ENCODE data around the gene BDKRB1.
"Not testable (repeated sequence)": the region's sequence is repeated elsewhere in the genome, so short reads cannot be mapped to it uniquely, and the experiment has no call there.

BDKRB1 gene

GRCh38 chr14:96235426-96235825 is 20.6 kb upstream of the BDKRB1 start:
- no peak for DNase-seq

- DNase-seq = no peak
Observed at GRCh38 chr14:96237641-96238040, 18.4 kb upstream of the BDKRB1 start.

- no peak for DNase-seq
Observed at GRCh38 chr14:96238676-96239265, 17.2 kb upstream of the BDKRB1 start.

- no peak for DNase-seq
Observed at GRCh38 chr14:96239711-96240141, 16.3 kb upstream of the BDKRB1 start.

- no peak for DNase-seq
Observed at GRCh38 chr14:96240641-96241040, 15.4 kb upstream of the BDKRB1 start.

- DNase-seq = no peak
Observed at GRCh38 chr14:96242126-96242525, 13.9 kb upstream of the BDKRB1 start.

GRCh38 chr14:96243785-96244184 is 12.2 kb upstream of the BDKRB1 start:
- no peak for DNase-seq

- not testable (repeated sequence) for DNase-seq
Observed at GRCh38 chr14:96245074-96245473, 10.9 kb upstream of the BDKRB1 start.

GRCh38 chr14:96245710-96246538 is 10.1 kb upstream of the BDKRB1 start:
- no peak for DNase-seq

GRCh38 chr14:96246539-96246847 is 9.5 kb upstream of the BDKRB1 start:
- no peak for DNase-seq

GRCh38 chr14:96247031-96247430 is 9.0 kb upstream of the BDKRB1 start:
- no peak for DNase-seq

GRCh38 chr14:96249029-96249428 is 7.0 kb upstream of the BDKRB1 start:
- no peak for DNase-seq

GRCh38 chr14:96250485-96250884 is 5.5 kb upstream of the BDKRB1 start:
- no peak for DNase-seq

GRCh38 chr14:96251656-96252155 is 4.3 kb upstream of the BDKRB1 start:
- no peak for DNase-seq

- no peak for DNase-seq
Observed at GRCh38 chr14:96252323-96252998, 3.5 kb upstream of the BDKRB1 start.

GRCh38 chr14:96252999-96253539 is 2.9 kb upstream of the BDKRB1 start:
- DNase-seq = no peak

GRCh38 chr14:96254687-96255086 is 1.3 kb upstream of the BDKRB1 start:
- DNase-seq = no peak

- DNase-seq = no peak
Observed at GRCh38 chr14:96256407-96256806, 397 bp downstream of the BDKRB1 start.

- no peak for DNase-seq
Observed at GRCh38 chr14:96257056-96257455, 1.0 kb downstream of the BDKRB1 start.

GRCh38 chr14:96257900-96258299 is 1.9 kb downstream of the BDKRB1 start:
- no peak for DNase-seq

GRCh38 chr14:96260341-96260821 is 4.4 kb downstream of the BDKRB1 start:
- DNase-seq = no peak

GRCh38 chr14:96261053-96261452 is 5.0 kb downstream of the BDKRB1 start:
- no peak for DNase-seq

Data from NCI-H1436 (cell line).